HEK293 (cell line): Measurements from ENCODE around the gene TENT4A.
A peak's percentile ranks its signal among the peaks of the same experiment; 100 is the strongest.

Experiments
- CTCF ChIA-PET: fragments of 350-600 bp; formaldehyde crosslinking; extraction: SDS; loops from one replicate; lab custom pipeline; 2021; ENCODE audit warnings: antibody characterized with exemption; lab: Yijun Ruan, JAX
- POLR2A ChIA-PET: fragments of 300-600 bp; formaldehyde crosslinking; extraction: SDS; loops from one replicate; lab custom pipeline; 2020; ENCODE audit warnings: antibody characterized with exemption, inconsistent platforms; lab: Yijun Ruan, JAX
- H3K27ac ChIP-seq: fragments of 200-500 bp; sonication (Bioruptor generic); 2 replicates; pipeline ENCODE4 v1.5.1; 2014; ENCODE audit warnings: low read depth, low read length, control low read depth, inconsistent platforms; ENCODE audit errors: extremely low read depth
- H3K36me3 ChIP-seq, 2 experiments: fragments of 200-500 bp in 1 of 2; sonication (Bioruptor generic) in 1 of 2; 1 replicate in 1 of 2; 2 replicates in 1 of 2; pipeline ENCODE4 v1.5.1; 2014 to 2017; ENCODE audit warnings: inconsistent platforms in 2 of 2, low read length in 2 of 2; ENCODE audit not compliant: control insufficient read depth in 2 of 2, insufficient read depth in 1 of 2
- H3K4me1 ChIP-seq: fragments of 200-500 bp; sonication (Bioruptor generic); 2 replicates; pipeline ENCODE4 v1.5.1; 2014; ENCODE audit warnings: mild to moderate bottlenecking, low read length, inconsistent platforms; ENCODE audit not compliant: control insufficient read depth, insufficient read depth
- H3K4me3 ChIP-seq: 2 replicates; pipeline ENCODE4 v1.5.1; 2011; ENCODE audit warnings: low read depth, mild to moderate bottlenecking, control low read depth, low read length, moderate library complexity
- H3K9me3 ChIP-seq: fragments of 200-500 bp; sonication (Bioruptor generic); 2 replicates; pipeline ENCODE4 v1.5.1; 2014; ENCODE audit warnings: low read depth, low read length, inconsistent platforms; ENCODE audit not compliant: control insufficient read depth, insufficient read depth
- PRDM2 ChIP-seq: fragments of 450-650 bp; formaldehyde crosslinking; IDR thresholded peaks from 2 replicates; pipeline ENCODE4 v1.5.1; 2016; ENCODE audit warnings: missing biosample characterization, missing genetic modification characterization, borderline replicate concordance
- TRIM28 ChIP-seq: IDR thresholded peaks from 2 replicates; pipeline ENCODE4 v1.6.1; 2011; ENCODE audit warnings: low read length, control low read depth, borderline replicate concordance
- ZIC2 ChIP-seq: fragments of 450-650 bp; formaldehyde crosslinking; IDR thresholded peaks from 2 replicates; pipeline ENCODE4 v1.5.1; 2016; ENCODE audit warnings: missing biosample characterization, missing genetic modification characterization
- ZNF10 ChIP-seq: fragments of 450-650 bp; formaldehyde crosslinking; IDR thresholded peaks from 2 replicates; pipeline ENCODE4 v1.5.1; 2017; ENCODE audit warnings: missing biosample characterization, missing genetic modification characterization
- ZNF112 ChIP-seq: fragments of 450-650 bp; formaldehyde crosslinking; IDR thresholded peaks from 2 replicates; pipeline ENCODE4 v1.5.0; 2017; ENCODE audit warnings: missing biosample characterization, missing genetic modification characterization
- ZNF214 ChIP-seq: fragments of 450-650 bp; formaldehyde crosslinking; IDR thresholded peaks from 2 replicates; pipeline ENCODE4 v1.5.1; 2017; ENCODE audit warnings: missing biosample characterization, mild to moderate bottlenecking, missing genetic modification characterization, borderline replicate concordance
- ZNF416 ChIP-seq: fragments of 450-650 bp; formaldehyde crosslinking; IDR thresholded peaks from 2 replicates; pipeline ENCODE4 v1.5.1; 2016; ENCODE audit warnings: missing biosample characterization, missing genetic modification characterization
- ZNF585B ChIP-seq: fragments of 450-650 bp; formaldehyde crosslinking; IDR thresholded peaks from 2 replicates; pipeline ENCODE4 v1.5.1; 2016; ENCODE audit warnings: missing biosample characterization, missing genetic modification characterization
- ZNF692 ChIP-seq: fragments of 450-650 bp; formaldehyde crosslinking; IDR thresholded peaks from 2 replicates; pipeline ENCODE4 v1.5.1; 2016; ENCODE audit warnings: missing biosample characterization, missing genetic modification characterization
- ZNF701 ChIP-seq: fragments of 450-650 bp; formaldehyde crosslinking; IDR thresholded peaks from 2 replicates; pipeline ENCODE4 v1.5.1; 2016; ENCODE audit warnings: missing biosample characterization, missing genetic modification characterization
- TF ChIP-seq, protein P1 (sequence below): fragments of 450-650 bp; formaldehyde crosslinking; IDR thresholded peaks from 2 replicates; pipeline ENCODE4 v1.5.1; 2016; ENCODE audit warnings: missing biosample characterization, missing genetic modification characterization

The TENT4A gene

DNA sequence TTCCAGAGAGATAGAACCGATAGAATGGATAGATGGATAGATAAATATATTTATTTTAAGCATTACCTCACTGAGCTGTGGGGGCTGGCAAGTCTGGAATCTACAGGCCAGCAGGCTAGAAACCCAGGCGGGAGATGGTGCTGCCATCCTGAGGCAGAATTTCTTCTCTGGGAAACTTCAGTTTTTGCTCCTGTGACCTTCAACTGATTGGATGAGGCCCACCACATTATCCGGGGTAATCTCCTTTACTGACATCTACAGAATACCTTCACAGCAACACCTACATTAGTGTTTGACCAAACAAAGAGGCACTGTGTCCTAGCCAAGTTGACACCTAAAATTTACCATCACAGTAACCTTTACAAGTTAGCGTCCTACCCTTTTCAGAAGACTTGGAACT, 29.2 kb upstream of the TENT4A start:
- CTCF ChIA-PET = no interaction called here

DNA sequence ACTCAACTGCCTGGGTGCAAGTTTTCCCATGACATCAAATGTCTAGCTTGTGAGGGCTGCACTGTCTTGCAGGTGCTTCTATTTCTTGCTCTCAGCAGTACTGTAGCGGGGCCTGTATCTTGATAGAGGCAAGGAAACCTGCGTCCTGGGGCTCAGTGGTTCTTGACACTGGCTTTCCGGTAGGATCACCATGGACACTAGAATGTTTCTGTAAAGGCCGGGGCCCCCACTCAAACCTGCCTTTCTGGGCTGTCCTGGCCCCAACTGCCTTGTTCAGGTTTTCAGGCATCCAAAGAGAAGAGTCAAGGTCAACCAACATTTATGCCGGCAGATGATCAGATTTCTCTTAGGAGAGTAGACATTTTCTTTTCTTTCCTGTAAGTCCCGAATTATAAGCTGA, 26.7 kb upstream of the TENT4A start:
- H3K27ac ChIP-seq = no peak overlapping the region
- H3K9me3 ChIP-seq = no peaks in the 10 kb centered on the region
- CTCF ChIA-PET = no interaction called here
- POLR2A ChIA-PET = interaction anchor here (1.1 kb wide), 1 partner anchor 31 kb away, joined by 3 read pairs; no protein-coding TSS in a partner anchor
- no peaks in the 10 kb centered on the region for H3K4me1 ChIP-seq
- TF ChIP-seq TRIM28 (no peak), ZNF112 (tag by site-specific recombination) (no peak), ZNF692 (tag by site-specific recombination) (no peak)
- TF ChIP-seq, all 188 proteins: peak for 0
- H3K4me3 ChIP-seq = no peak overlapping the region
- no peaks in the 10 kb centered on the region for H3K36me3 ChIP-seq

More for the DNA sequence above, 29.2 kb upstream of the TENT4A start:
- Histone ChIP-seq H3K9me3 (no peaks in the 10 kb centered on the region), H3K4me1 (no peaks in the 10 kb centered on the region), H3K27ac (no peak overlapping the region), H3K4me3 (no peak overlapping the region)
- no peak for TF ChIP-seq ZNF701 (tag by site-specific recombination)
- TF ChIP-seq ZNF10 = peak; percentile 96
- TF ChIP-seq, all 188 proteins: peak for 1
- POLR2A ChIA-PET = no interaction called here
- H3K36me3 ChIP-seq = no peaks in the 10 kb centered on the region

DNA sequence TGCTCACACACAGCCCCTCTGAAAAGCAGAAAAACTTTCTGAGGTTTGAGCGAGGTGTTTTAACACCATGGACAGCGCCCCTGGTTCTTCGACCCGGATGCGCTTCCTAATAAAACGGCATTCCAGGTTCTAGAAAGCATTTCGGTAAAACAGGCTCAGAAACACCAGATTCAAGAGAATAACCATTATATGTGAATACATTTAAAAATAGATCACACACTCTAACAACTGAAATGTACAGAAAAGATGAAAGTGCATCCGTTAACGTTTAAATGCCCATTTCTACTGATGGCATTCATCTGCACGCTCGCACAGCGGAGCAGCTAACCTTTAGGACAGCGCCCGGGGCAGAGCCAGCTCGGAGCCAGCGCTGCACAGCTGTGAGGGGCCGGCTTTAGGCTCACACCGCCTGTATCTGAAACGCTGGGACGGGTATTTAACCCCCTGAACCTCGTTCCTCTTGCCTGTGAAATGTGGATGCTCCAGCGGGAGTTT, 26.3 kb upstream of the TENT4A start:
- H3K4me3 ChIP-seq = no peak overlapping the region
- TF ChIP-seq, protein P1, sequence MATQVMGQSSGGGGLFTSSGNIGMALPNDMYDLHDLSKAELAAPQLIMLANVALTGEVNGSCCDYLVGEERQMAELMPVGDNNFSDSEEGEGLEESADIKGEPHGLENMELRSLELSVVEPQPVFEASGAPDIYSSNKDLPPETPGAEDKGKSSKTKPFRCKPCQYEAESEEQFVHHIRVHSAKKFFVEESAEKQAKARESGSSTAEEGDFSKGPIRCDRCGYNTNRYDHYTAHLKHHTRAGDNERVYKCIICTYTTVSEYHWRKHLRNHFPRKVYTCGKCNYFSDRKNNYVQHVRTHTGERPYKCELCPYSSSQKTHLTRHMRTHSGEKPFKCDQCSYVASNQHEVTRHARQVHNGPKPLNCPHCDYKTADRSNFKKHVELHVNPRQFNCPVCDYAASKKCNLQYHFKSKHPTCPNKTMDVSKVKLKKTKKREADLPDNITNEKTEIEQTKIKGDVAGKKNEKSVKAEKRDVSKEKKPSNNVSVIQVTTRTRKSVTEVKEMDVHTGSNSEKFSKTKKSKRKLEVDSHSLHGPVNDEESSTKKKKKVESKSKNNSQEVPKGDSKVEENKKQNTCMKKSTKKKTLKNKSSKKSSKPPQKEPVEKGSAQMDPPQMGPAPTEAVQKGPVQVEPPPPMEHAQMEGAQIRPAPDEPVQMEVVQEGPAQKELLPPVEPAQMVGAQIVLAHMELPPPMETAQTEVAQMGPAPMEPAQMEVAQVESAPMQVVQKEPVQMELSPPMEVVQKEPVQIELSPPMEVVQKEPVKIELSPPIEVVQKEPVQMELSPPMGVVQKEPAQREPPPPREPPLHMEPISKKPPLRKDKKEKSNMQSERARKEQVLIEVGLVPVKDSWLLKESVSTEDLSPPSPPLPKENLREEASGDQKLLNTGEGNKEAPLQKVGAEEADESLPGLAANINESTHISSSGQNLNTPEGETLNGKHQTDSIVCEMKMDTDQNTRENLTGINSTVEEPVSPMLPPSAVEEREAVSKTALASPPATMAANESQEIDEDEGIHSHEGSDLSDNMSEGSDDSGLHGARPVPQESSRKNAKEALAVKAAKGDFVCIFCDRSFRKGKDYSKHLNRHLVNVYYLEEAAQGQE (tag by site-specific recombination) = peak; percentile 96
- TF ChIP-seq ZNF416 (no peak), ZIC2 (tag by site-specific recombination) (no peak), PRDM2 (tag by site-specific recombination) (no peak), ZNF585B (tag by site-specific recombination) (no peak), ZNF214 (no peak)
- no peaks in the 10 kb centered on the region for H3K9me3 ChIP-seq
- CTCF ChIA-PET = no interaction called here
- POLR2A ChIA-PET = interaction anchor here (0.7 to 1.1 kb wide), 2 partner anchors 30 to 765 kb away, joined by 3 to 6 read pairs; no protein-coding TSS in a partner anchor
- no peaks in the 10 kb centered on the region for H3K4me1 ChIP-seq
- no peak overlapping the region for H3K27ac ChIP-seq
- no peaks in the 10 kb centered on the region for H3K36me3 ChIP-seq
